Heart right ventricle (tissue), 16 donors: ENCODE measurements around the gene EVA1B. TPM values are rescaled to one million over a fixed set of nuclear protein-coding genes. Genes with fewer than 3 reads are reported as not detected.

ENCODE experiments used
- ATAC-seq, 8 donors: fragments of 200-7000 bp; cut with Tn5 transposase; one replicate each; pipeline ENCODE4 v1.9.1; 2020; ENCODE audit warnings: mild to moderate bottlenecking in 8 of 8, moderate library complexity in 8 of 8, moderate number of reproducible peaks in 1 of 8
- DNase-seq, 2 donors: peaks; one replicate each; pipeline ENCODE4 v3.0.0-alpha.2; 2020
- H3K27ac ChIP-seq, 10 donors: fragments of 200-600 bp; sonication (generic) in 2 of 10; one replicate each; pipeline versions ENCODE4 v1.5.0 to v1.8.0; 2020 to 2022; ENCODE audit warnings: mild to moderate bottlenecking in 3 of 10
- H3K27me3 ChIP-seq, 7 donors: fragments of 200-600 bp; one replicate each; pipeline ENCODE4 v1.8.0; 2021 to 2022; ENCODE audit warnings: mild to moderate bottlenecking in 2 of 7
- H3K36me3 ChIP-seq, 9 donors: fragments of 200-600 bp; sonication (generic) in 1 of 9; one replicate each; pipeline versions ENCODE4 v1.5.0 to v1.8.0; 2020 to 2022; ENCODE audit warnings: mild to moderate bottlenecking in 2 of 9
- H3K4me1 ChIP-seq, 9 donors: fragments of 200-600 bp; sonication (generic) in 1 of 9; one replicate each; pipeline versions ENCODE4 v1.5.0 to v1.8.0; 2020 to 2022; ENCODE audit warnings: mild to moderate bottlenecking in 4 of 9
- H3K4me3 ChIP-seq, 10 donors: fragments of 200-600 bp; sonication (generic) in 2 of 10; one replicate each; pipeline versions ENCODE4 v1.5.0 to v1.8.0; 2020 to 2022; ENCODE audit warnings: mild to moderate bottlenecking in 7 of 10, moderate library complexity in 2 of 10
- H3K9me3 ChIP-seq, 11 donors: fragments of 200-600 bp in 10 of 11; sonication (generic) in 2 of 11; one replicate each; pipeline versions ENCODE4 v1.5.0 to v1.8.0; 2013 to 2022; ENCODE audit warnings: mild to moderate bottlenecking in 2 of 11, control low read depth in 1 of 11, moderate library complexity in 1 of 11
- CTCF ChIP-seq, 9 donors: fragments of 200-600 bp; sonication (generic) in 2 of 9; IDR thresholded peaks; one replicate each; pipeline versions ENCODE4 v1.5.0 to v1.8.0; 2021 to 2022; ENCODE audit warnings: antibody characterized with exemption in 9 of 9, mild to moderate bottlenecking in 5 of 9, moderate library complexity in 1 of 9
- WGBS, 2 donors: extraction: QIAGEN DNeasy Blood & Tissue Kit; methylation state at CpG; one replicate each; pipeline ENCODE4 v1.1.7; 2013; ENCODE audit warnings: inconsistent platforms in 1 of 2; 5-methylcytosine and 5-hydroxymethylcytosine counted together
- intact Hi-C, 10 donors: fragments of 100-400 bp; cut with DNase I; formaldehyde crosslinking; loops; one replicate each; pipeline versions ENCODE4 v1.11.1 to v1.14.2; 2022
- polyA plus RNA-seq, 2 donors: library from polyadenylated mRNA; stranded (reverse); fragments of 200-250 nt; gene quantifications; one replicate each; pipeline ENCODE4 v1.2.3, GENCODE V29; 2013
- total RNA-seq, 10 donors: library from RNA; stranded (reverse); fragmentation: NEBNext Ultra II Directional in 3 of 10; extraction: Animal tissue kit (Norgen Biotek cat#: 25700) in 3 of 10; gene quantifications; one replicate each; pipeline versions ENCODE4 v1.2.1 to v1.2.4, GENCODE V29; 2021 to 2023
- donor health status: Arrhythmogenic right ventricular cardiomyopathy.
- donor health status: ischemic (EF 13 %, LVEDD 7.1; RV severe dilation, severe dysfunction).
- donor health status: healthy with polysubstance abuse.
- donor health status: DM: no; HTN: yes; CAD: no.
- donor health status: DM: no; HTN: no; CAD: no.
- donor health status: ischemic (EF 25% LVEDD 6.9; RV normal size, moderate dysfunction).
- donor health status: ischemic (EF 25% LVEDD 5.7; RV mildly dilated, moderate dysfunction).
- donor health status: healthy.
- donor health status: DM: yes; HTN: yes; CAD: no.
- donor health status: Ischemic cardiomyopathy.
- donor health status: ischemic (EF 35%, LVEDD 5.7; RV mildly dilated, moderate dysfunction).
- donor health status: nonischemic (EF 11% LVEDD 7.7; RV severe dilation, severe dysfunction).
- donor health status: DM: yes; HTN: yes; CAD: no.
- donor health status: PGD.
- donor health status: ischemic (EF 29% LVEDD 5.4; RV normal size, mild dysfunction).
- donor health status: nonischemic (EF 23%, LVEDD 6.1; RV moderate dilation, normal function).

Gene EVA1B
- total and polyA plus RNA-seq, 12 donors: 4.6 to 38.9 (median 7.2) TPM

DNA sequence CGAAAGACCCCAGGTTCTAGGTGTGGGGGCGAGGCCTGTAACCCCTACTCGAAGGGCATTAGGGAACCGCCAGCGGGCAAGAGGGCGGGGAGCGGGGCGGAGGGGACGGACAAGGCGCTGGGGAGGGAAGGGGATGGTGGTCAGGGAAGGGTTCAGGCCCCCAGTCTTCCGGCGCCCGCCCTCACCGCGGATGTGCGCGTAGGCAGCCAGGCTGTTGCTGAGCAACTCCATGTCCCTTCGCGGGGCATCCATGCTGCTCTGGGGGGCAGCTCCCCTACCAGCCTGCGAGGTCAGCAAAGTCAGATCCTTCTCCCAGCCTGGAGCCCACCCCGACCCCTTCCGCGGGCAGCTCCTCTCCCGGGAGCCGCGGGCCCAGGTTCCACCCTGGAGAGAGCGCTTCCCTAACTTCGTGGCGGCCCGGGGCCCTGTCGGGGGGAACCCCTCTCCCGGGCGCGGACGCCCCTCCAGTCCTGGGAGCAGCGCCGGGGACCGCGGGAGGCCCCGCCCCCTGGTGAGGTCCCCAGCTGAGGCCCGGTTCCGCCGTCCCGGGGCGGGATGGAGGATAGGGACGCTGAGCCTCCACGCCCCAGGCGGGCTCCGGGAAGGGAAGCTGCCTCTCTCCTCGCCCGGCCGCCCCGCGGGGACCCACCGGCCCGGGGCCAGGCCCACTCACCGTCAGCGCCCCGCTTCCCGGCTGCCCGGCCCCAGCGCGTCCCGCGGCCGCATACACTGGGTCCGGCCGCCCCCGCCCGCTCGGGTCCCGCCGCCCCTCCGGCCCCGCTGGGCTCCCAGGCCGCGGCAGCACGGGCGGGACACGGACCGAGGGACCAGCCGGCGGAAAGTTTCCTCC is 434 bp downstream of the EVA1B start:
- Histone ChIP-seq H3K36me3 (peaks cover 0 to 13% (median 0%) of the 10 kb centered on the region in 9 donors), H3K27ac (peak overlapping the region; percentile 81 to 97 (median 94)), H3K4me3 (peak overlapping the region; percentile 26 to 99 (median 87)), H3K4me1 (peaks cover 12 to 48% (median 33%) of the 10 kb centered on the region in 9 donors), H3K27me3 (no peaks in the 10 kb centered on the region), H3K9me3 (no peaks in the 10 kb centered on the region)
- no peak for TF ChIP-seq CTCF (IDR thresholded peaks at IDR 0.05)
- peak; percentile 17 to 36 (median 20) for ATAC-seq
- 7 to 8% methylated on average over 72 to 83 of the region's 83 CpGs for WGBS, 2 donors
- intact Hi-C loops: loop anchor here in 2 of 10 donors (5.0 kb wide), 2 partner anchors 44 to 64 kb away; partner anchors contain the start of gene STK40 (in 1 of the 2)
- DNase-seq: peak; percentile 57 to 61

DNA sequence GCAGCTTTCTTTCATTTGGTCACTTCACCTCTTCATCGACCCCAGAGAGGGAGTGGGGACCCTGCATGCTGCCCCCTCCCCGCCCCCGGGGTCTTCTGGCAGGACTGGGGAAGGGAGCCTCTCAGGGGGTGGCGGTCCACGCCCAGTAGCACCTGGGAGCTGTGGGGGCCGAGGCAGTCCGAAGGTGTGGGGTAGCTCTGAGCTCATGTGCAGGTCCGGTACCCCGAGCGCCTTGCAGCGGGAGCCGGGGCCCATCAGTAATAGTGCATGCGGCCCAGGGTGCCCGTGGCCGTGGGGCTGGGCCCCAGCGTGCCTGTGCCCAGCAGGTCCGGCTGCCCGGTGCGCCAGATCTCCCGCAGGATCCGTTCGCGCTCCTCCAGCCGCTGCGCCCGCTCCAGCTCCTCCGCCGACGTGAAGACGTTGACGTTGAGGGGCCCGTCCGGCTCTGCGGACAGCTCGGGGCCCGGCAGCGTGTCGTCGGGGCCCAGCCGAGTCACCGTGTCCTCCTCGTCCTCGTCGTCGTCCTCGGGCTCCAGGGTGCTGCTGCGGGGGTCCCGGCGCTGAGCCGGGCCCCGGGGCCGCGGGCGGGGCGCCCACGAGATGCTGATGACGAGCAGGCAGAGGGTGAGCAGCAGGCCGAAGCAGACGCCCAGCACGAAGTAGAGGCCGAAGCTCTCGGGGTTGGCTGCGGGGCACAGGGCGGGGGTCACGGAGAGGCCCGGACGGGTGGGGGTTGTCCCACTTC is 1.2 kb downstream of the EVA1B start:
- 47 to 50% methylated on average over 67 of the region's 67 CpGs for WGBS, 2 donors
- Histone ChIP-seq H3K27ac (peak overlapping the region; percentile 81 to 97 (median 94)), H3K4me1 (peaks cover 12 to 48% (median 33%) of the 10 kb centered on the region in 9 donors), H3K9me3 (no peaks in the 10 kb centered on the region), H3K4me3 (peak overlapping the region in 9 of 10 donors; percentile 75 to 99 (median 88)), H3K36me3 (peaks cover 0 to 13% (median 0%) of the 10 kb centered on the region in 9 donors), H3K27me3 (no peaks in the 10 kb centered on the region)
- intact Hi-C loops: loop anchor here in 2 of 10 donors (5.0 kb wide), 2 partner anchors 45 to 65 kb away; partner anchors contain the start of gene STK40 (in 1 of the 2)
- ATAC-seq: peak in 2 of 8 donors; percentile 1 to 21
- DNase-seq: no peak
- TF ChIP-seq CTCF (IDR thresholded peaks at IDR 0.05): no peak

GRCh38 chr1:36321119-36321951 is 2.1 kb downstream of the EVA1B start:
- peaks cover 0 to 13% (median 0%) of the 10 kb centered on the region in 9 donors for H3K36me3 ChIP-seq

More at GRCh38 chr1:36321119-36321951, 2.1 kb downstream of the EVA1B start:
- TF ChIP-seq CTCF (IDR thresholded peaks at IDR 0.05): no peak
- WGBS, 2 donors: 18 to 28% methylated on average over 59 of the region's 59 CpGs
- DNase-seq (peak; percentile 84 to 90), ATAC-seq (peak; percentile 71 to 82 (median 76))
- Histone ChIP-seq H3K4me1 (peaks cover 12 to 48% (median 33%) of the 10 kb centered on the region in 9 donors), H3K4me3 (peak overlapping the region; percentile 1 to 98 (median 86)), H3K9me3 (no peaks in the 10 kb centered on the region), H3K27me3 (no peaks in the 10 kb centered on the region), H3K27ac (peak overlapping the region in 9 of 10 donors; percentile 81 to 97 (median 95))
- intact Hi-C loops: loop anchor here in 2 of 10 donors (5.0 kb wide), 2 partner anchors 46 to 66 kb away; partner anchors contain the start of gene STK40 (in 1 of the 2)
